GM19452 (cell line): Measurements from ENCODE around the gene NISCH.

ENCODE experiments used
- ATAC-seq: cut with Tn5 transposase; IDR thresholded peaks from one replicate; pipeline ENCODE4 v1.9.1; 2021; ENCODE audit not compliant: unreplicated experiment

Gene NISCH

GRCh38 chr3:52455283-52456168 is at the start of gene NISCH:
Gene NISCH (plus strand): TSS chr3:52455604. CDS start chr3:52455642, 38 bp downstream.
- peak; percentile 76 for ATAC-seq

DNA sequence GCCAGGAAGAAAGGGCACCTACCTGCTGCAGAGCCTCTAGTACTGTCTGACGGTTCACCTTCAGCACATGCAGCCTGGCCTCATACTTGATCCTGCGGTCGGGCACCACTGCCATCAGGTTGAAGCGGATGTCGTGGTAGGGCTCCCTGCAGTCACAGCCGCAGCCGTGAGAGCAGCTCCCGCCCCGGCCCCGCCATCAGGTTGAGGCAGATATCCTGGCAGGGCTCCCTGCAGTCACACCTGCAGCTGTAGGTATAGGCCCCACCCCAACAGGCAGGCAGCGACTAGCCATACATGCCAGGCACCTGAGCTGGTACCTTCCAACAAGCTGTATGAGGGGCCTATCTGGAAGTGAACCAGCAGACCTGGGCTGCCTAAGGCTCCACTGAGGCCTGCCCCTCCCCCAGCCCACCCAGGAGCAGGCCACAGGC is 49.2 kb upstream of the NISCH start:
- no peak for ATAC-seq

GRCh38 chr3:52406791-52407510 is 48.5 kb upstream of the NISCH start:
- no peak for ATAC-seq

DNA sequence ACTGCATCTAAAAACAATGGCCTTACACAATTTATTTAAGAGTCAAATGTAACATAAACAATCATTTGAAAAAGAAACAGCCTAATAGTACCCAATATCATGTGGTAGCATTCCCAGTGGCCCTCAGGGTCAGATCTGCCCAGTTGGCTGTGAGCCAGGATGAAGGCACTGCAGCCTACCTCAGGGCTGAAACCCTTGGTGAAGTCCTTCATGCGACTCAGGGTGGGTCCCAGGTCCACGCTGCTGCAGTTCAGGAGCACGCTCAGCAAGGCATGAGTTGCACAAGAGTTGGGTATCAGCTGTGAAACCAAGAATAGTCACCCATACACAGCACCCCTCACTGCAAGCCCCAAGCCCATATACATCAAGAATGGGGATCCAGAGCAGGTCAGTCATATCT is 47.6 kb upstream of the NISCH start:
- ATAC-seq: no peak

GRCh38 chr3:52408466-52408865 is 46.9 kb upstream of the NISCH start:
- no peak for ATAC-seq

DNA sequence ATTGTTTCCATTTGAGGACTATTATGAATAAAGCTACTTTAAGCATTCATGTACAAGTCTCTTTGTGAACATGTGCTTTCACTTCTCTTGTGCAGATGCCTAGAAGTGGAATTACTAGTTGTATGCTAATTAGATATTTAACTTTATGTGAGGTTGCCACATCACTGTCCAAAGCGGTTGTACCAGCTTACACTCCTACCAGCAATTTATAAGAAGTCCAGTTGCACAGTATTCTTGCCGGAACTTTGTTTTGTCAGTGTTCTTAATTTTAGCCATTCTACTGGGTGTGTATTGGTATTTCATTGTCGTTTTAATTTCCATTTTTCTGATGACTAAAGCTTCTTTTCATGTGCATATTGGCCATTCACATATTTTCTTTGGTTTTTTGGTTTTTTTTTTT is 39.6 kb upstream of the NISCH start:
- ATAC-seq: no peak

- ATAC-seq: no peak
Measured at GRCh38 chr3:52420388-52420787, 35.0 kb upstream of the NISCH start.

GRCh38 chr3:52422669-52423068 is 32.7 kb upstream of the NISCH start:
- ATAC-seq: no peak

DNA sequence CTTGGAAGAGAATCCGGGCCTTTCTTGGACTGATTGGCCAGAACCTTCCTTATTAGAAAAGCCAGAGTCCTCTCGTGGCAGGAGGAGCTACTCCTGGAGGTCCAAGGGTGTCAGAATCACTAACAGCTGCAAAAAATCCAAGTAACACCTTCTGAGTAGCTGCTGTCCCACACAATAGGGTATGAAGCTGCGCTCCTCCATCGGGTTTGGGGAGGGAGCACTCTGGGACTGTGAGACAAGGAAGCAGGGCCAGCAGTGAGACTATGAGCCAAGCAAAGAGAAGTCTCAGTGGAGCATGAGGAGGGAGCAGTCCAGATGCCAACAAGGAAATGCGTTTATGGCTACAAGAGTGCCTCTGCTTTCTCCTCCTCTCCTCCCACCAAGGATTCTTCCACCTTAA is 32.2 kb upstream of the NISCH start:
- ATAC-seq: no peak

GRCh38 chr3:52428151-52429005 is 27.0 kb upstream of the NISCH start:
- ATAC-seq: no peak

- no peak for ATAC-seq
Measured at GRCh38 chr3:52429031-52429430, 26.4 kb upstream of the NISCH start.

GRCh38 chr3:52429779-52430415 is 25.5 kb upstream of the NISCH start:
- ATAC-seq: no peak

GRCh38 chr3:52430416-52430810 is 25.0 kb upstream of the NISCH start:
- ATAC-seq: no peak

GRCh38 chr3:52431459-52432223 is 23.8 kb upstream of the NISCH start:
- no peak for ATAC-seq

- ATAC-seq: no peak
Measured at GRCh38 chr3:52432225-52432624, 23.2 kb upstream of the NISCH start.

GRCh38 chr3:52432691-52433141 is 22.7 kb upstream of the NISCH start:
- ATAC-seq: no peak

DNA sequence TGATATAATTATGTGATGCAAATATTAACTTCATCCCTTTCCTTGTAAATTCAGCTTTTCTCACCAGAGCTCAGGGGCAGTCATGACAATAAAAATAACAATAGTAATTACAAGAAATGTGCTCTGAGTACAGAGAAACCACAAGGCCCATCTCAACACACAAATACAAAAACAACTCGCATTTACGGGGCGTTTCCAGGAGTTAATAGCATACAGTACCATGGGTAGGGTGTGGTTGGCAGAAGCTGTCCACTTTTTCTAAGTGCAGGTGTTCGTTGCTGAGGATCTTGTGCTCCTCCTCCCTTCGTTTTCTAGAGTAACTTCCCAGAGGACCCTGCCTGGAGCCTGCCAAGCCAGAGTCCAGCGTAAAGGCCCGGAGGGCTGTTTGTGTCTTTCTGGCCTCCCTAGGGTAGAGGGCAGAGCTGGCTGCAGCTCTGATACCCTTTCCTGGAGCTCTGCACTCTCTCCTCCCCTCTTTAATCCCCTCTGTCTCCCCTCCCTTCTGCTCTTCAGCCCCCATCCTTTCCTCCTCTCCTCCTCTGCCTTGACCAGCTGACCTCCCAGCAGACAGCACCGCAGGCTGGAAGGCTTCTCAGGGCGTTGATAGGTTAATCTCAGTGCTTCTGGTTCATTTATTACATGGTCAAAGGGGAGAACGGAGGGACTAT is 21.9 kb upstream of the NISCH start:
- no peak for ATAC-seq

DNA sequence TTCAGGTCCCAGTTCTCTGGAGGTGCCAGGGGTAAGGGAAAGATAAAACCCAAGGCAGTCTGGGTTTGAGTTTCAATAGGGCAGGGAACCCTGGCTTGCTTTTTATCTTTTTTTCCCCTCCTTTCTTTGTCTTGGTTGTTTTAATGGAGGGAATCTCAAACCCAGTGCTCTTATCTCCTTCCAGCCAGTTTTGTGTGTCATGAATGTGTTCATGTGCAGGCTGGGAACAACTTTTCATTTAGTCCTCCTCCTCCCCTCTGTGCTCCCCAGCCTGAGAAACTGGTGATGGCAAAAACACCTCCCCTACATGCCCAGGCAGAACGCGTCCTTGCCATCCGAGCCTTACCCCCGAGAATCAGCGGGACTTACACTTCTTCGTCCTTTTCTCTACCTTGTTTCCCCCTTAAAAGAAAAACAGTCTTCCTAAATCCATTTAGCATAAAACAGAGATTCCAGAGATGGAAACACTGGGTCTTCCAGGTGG is 21.4 kb upstream of the NISCH start:
- ATAC-seq: no peak

DNA sequence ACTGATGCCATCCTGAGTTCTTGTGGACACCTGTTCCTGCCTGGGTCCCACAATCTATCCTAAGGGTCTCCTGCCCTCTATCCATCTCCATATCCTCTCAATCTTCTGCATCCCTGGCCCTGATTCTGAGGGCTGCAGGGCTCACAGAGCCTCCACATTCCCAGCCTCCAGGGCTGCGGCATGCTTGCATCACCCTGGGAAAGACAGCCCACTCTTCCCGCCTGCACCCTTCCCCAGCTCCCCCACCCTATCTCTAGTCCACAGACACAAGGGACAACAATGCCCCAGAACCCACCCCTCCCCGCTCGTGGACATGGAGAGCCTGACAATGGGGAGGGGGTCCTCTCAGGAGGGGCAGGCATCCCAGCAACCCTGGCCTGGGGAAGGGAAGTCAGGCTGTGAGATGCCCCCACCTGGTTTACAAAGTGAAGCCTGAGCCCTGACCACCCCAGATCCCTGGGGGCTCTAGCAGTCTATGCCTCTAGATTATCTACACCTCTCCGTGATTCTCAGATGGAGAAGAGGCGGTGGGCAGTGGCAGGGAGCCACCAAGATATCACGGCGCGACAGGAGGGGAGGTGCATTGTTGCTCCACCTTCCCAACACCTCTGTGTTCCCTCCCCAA is 20.8 kb upstream of the NISCH start:
- ATAC-seq: no peak
